Stimulated activated CD8-positive, alpha-beta memory T cell treated with anti-CD3 and anti-CD28 coated beads, Interleukin-7, amount 100 ng/mL, for 4 hours (primary cell): ENCODE results near the gene KRT82.
"Not testable (repeated sequence)": the region's sequence is repeated elsewhere in the genome, so short reads cannot be mapped to it uniquely, and the experiment has no call there.

Experiments
- DNase-seq, 2 donors: peaks; one replicate each; pipeline ENCODE4 v3.0.0-alpha.2; 2020; ENCODE audit warnings: low read depth in 2 of 2

The KRT82 gene

DNA sequence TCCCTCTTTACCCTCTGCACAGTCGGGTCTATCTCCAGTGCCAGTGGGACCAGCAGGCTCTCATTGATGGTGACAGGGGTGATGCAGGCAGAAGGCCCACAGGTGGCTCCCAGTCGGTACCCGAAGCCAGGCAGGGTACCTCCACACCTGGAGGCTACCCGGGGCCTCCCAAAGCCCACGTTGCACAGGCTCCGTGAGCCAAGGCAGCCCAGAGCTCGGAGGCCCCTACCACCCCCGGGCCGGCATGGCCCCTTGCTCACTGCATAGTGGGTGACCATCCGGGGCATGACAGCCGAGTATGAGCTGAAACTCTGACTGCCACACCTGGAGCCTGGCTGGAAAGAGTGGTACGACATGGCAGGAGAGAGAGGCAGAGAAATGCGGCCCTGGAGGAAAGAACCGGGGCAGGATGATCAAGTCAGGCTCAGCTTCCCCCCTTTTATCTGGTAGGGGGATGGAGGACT is at the start of gene KRT82:
KRT82 (minus strand) TSS at position 414 of the 464 bp plus-strand sequence; CDS start at position 356, 58 bp downstream.
- no peak for DNase-seq

DNA sequence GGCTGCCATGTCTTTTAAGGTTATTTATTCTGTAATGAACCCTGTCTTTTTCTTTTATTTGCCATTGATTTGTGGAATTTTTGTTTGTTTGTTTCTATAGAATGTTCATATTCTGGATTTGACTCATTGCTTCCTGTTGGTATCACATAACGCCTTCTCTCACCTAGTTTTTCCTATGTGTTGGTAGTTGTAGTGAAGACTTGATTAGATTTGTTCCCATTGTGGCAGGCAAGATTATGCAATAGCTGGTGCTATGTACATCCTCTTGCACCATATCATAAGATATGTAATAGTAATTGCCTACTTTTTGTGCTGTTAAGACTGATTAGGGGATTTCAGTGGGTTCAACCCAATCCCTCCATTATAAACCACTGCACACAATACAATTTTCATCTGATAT is 49.7 kb upstream of the KRT82 start:
- no peak for DNase-seq

DNA sequence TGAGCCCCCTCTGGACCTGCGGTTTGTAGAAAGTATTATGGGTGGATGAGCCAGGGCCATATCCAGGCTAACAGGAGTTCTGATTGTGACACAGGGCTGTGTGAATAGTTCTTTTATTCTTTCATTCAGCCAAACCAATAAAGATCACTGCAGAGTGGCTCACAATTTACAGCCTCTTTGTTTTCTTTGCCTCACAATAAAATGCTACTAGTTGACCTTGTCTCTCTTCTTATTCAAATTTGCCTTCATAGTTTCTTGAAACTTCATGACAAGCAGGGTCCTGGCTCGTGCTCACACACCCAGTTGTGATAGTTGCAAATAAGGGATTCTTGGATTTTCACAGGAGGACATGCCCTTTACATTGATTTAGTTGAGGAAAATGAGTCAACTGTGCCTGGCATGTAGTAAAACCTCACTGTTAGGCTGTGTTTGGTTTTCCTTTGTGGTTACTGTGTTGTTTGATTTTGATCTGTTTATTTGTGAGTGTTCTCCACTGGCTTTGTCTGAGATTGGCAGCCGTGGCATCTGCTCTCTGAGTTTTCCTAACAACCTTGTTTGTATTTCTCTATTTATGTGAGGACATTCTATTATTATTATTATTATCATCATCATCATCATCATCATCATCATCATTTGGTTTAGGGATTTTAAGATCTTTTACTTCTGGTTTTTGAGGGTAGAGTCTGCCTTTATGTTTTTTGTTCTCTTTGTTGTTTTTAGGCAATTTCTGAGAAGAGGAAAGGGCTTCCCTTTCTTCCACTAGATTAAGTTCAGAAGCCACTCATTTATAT is 48.5 kb upstream of the KRT82 start:
- no peak for DNase-seq

GRCh38 chr12:52452101-52452500 is 46.0 kb upstream of the KRT82 start, which contains the start of gene KRT6B:
KRT6B (minus strand) TSS chr12:52452146; CDS start chr12:52452078, 68 bp downstream.
- DNase-seq, result no peak

DNA sequence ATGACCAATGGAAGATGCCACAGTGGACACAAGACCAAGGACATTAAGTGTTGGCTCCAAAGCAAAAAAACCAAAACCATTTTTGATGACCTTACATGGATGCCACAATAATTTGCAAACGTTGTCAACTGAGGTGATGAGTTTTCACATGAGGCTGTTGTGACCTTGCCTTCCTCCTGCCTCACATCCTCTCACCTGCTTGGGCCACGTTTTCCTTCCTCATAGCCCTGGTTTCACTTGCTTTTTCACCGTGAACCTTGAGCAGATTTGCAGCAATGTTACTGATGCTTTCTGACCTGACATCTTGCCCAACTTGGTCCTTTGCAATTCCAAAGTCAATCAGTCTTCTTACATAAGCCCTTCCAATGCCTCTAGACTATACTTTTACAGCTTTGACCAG is 42.1 kb upstream of the KRT82 start:
- DNase-seq, result no peak

DNA sequence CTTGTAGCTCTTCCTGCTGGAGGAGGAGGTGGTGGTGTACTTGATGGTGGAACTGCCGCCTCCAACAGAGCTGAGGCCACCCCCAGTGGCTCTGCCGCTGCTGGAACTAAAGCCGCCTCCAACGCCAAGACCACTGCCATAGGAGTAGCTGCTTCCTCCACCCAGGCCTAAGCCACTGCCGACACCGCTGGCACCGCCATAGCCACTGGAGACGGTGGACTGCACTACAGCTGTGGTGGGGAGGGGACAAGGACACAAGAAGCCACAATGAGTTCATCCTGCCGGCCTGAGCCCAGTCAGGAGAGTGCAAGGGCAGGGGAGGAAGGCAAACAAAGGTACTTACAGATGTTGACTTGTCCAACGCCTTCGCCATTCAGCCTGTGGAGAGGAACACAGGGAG is 41.1 kb upstream of the KRT82 start:
- not testable (repeated sequence) for DNase-seq

GRCh38 chr12:52446367-52447045 is 40.4 kb upstream of the KRT82 start:
- no peak for DNase-seq

GRCh38 chr12:52445876-52446275 is 39.7 kb upstream of the KRT82 start:
- no peak for DNase-seq

GRCh38 chr12:52444647-52445595 is 38.8 kb upstream of the KRT82 start:
- no peak for DNase-seq

- no peak for DNase-seq
These were observed 37.8 kb upstream of the KRT82 start for GRCh38 chr12:52443966-52444365.

- no peak for DNase-seq
These were observed 36.5 kb upstream of the KRT82 start for GRCh38 chr12:52442600-52443061.

GRCh38 chr12:52441320-52441911 is 35.3 kb upstream of the KRT82 start:
- no peak for DNase-seq

GRCh38 chr12:52440821-52441319 is 34.7 kb upstream of the KRT82 start:
- DNase-seq, result no peak

- DNase-seq, result no peak
These were observed 33.7 kb upstream of the KRT82 start for GRCh38 chr12:52439845-52440244.

DNA sequence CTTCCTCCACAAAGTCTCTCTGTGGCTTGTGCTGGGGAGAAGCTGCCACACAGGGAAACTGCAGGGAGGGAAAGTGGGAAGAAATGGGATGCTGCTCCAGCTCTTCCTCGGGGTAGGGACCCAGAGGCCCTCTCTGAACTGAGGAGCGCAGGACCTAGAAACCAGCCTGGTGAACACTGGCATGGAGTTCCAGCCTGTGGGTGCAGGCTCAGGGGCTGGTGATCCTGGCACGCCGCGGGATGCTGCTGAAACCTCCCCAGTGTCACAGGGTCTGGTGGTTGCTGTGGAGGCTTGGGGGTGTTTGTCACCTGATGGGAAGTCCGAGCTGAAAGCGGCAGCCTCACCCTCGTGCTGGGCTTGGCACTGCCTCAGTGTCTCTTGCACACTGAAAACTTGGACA is 33.3 kb upstream of the KRT82 start:
- no peak for DNase-seq

- DNase-seq, result no peak
These were observed 32.5 kb upstream of the KRT82 start for GRCh38 chr12:52438305-52439301.

DNA sequence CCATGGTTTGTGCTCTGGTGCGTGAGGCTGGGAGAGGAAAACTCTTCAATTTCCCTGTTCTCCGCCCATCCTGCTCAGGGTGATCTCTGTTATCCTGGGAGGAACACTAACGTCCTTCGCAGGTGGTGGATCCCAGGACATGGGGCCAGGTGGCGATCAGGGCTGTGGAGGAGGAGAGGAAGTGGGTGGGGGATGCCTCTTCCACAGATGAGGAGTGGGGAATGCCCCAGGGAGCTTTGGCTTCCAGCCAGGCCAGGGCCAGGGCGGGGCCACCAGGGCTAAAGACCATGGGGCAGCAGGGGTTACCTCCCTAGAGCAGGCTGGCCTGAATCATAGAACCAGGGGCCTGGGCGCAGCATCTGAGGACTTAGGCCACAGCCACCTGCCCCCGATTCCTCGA is 31.4 kb upstream of the KRT82 start:
- DNase-seq, result no peak

GRCh38 chr12:52436828-52437474 is 30.8 kb upstream of the KRT82 start:
- DNase-seq, result no peak
